HT1080 (cell line): ENCODE measurements around the gene LYG1. TPM values are rescaled to one million over a fixed set of nuclear protein-coding genes. Genes with fewer than 3 reads are reported as not detected.
"Not testable (repeated sequence)": the region's sequence is repeated elsewhere in the genome, so short reads cannot be mapped to it uniquely, and the experiment has no call there.

Source experiments
- DNase-seq: peaks from one replicate; pipeline ENCODE4 v3.0.0-alpha.2; 2015; ENCODE audit warnings: low read depth
- polyA plus RNA-seq, 2 experiments: library from polyadenylated mRNA; depleted of rRNA; stranded (reverse); fragments of >200 nt; gene quantifications; 2 replicates each; pipeline ENCODE4 v1.2.3, GENCODE V29; 2015
- total RNA-seq: library from RNA; depleted of rRNA; stranded (reverse); fragments of >200 nt; shearing (Covaris generic); gene quantifications from 2 replicates; pipeline ENCODE4 v1.2.3, GENCODE V29; 2014; rRNA removed

Gene LYG1
- 0.17 TPM in 1 of 2 replicates, not detected in the other for total RNA-seq
- polyA plus RNA-seq (2015; cell fraction: cytosol; rRNA removed), result 0.43 and 0.51 TPM in 2 replicates
- 0.96 and 3.5 TPM in 2 replicates for polyA plus RNA-seq (2015; cell fraction: nucleus; rRNA removed)

GRCh38 chr2:99301097-99301496 is at the start of gene LYG1:
LYG1 (minus strand) TSS chr2:99301197; CDS start chr2:99295670, 5,527 bp downstream.
- not testable (repeated sequence) for DNase-seq

DNA sequence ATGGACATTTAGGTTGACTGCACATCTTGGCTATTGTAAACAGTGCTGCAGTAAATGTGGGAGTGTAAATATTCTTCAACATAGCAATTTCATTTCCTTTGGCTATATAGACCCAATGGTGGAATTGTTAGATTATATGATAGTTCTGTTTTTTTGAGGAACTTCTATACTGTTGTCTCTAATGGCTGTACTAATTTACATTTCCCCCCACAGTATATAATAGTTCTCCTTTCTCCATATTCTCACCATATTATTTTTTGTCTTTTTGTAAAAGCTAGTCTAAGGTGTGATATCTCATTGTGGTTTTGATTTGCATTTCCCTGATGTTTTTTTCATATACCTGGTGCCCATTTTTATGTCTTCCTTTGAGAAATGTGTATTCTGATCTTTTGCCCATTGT is 49.2 kb upstream of the LYG1 start:
- no peak for DNase-seq

DNA sequence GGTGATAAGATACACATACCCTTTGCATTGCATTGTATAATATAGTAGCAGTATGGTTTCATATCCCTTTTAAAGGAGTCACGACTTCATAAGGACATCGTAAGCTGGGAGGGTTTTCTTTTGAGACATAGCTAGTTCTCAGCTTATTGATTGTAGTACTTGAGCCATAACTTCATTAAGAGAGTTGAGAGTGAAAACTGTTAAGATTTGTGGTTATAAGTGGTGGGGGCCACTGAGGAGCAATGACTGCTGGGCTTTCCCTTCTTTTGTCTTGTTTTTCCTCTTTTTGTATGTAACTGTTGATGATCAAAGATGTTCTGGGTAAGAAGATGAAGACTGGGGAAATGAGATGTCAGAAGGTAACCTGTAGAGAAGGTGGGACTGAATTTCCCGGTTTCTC is 47.2 kb upstream of the LYG1 start:
- no peak for DNase-seq

GRCh38 chr2:99346218-99346617 is 45.2 kb upstream of the LYG1 start:
- no peak for DNase-seq

GRCh38 chr2:99345446-99345845 is 44.4 kb upstream of the LYG1 start:
- not testable (repeated sequence) for DNase-seq

- DNase-seq, result no peak
These were observed 41.5 kb upstream of the LYG1 start for GRCh38 chr2:99342536-99342935.

GRCh38 chr2:99340669-99341236 is 39.8 kb upstream of the LYG1 start:
- no peak for DNase-seq

GRCh38 chr2:99338029-99338585 is 37.1 kb upstream of the LYG1 start:
- DNase-seq, result no peak

DNA sequence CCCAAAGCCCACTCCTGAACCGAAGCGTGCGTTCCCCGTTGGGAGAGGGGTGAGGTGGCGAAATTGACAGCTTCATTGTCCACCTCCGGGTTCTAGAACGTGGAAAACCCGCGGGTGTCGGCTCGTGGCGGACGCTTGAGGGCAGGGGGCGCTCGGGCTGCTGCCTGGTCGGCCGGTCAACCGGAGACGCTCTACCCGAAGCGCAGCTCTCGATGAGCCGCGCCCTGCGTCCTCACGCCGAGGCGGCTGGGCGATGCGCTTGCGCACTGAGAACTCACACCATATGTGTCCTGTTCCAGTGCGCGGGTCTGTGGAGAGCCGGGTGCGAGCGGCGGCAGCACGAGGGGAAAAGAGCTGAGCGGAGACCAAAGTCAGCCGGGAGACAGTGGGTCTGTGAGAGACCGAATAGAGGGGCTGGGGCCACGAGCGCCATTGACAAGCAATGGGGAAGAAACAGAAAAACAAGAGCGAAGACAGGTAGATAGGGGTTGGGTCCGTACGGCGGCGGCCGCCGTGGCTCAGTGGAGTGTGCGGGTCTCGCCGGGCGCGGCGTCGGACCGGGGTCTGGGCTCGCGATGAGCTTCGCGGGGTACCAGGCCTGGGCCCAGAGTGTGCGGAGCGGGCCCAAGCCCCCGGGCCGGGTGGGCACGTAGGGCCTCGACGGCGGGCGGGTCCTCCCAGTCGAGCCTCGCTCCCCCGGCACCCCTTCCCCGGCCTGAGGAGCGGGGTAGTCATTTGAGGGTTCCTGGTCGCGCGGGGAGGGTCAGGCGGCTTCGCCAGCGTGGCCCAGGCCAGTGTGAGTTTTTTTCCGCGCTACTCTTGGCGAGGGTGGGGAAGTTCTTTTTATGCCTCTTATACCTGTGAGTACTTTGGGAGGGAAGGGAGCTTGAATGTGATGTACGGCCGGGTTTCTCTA is 36.4 kb upstream of the LYG1 start, which contains the start of gene EIF5B:
EIF5B (plus strand) TSS at position 277 of the 916 bp plus-strand sequence; CDS start at position 443, 166 bp downstream.
- DNase-seq, result peak; percentile 94

DNA sequence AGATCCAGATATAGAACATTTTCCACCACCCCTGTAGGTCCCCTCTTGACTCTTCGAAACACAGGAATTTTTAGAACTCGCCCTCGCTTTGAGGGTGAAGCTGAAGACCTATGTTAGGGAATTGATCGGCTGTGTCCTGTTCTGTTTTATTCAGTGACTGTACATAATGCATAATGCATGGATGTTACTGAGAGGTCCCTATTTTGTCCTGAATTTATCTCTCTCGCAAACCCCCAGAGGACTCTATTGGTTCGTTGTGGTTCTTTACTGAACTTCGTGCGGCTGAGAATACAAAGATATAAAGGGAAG is 35.8 kb upstream of the LYG1 start:
- DNase-seq, result no peak

DNA sequence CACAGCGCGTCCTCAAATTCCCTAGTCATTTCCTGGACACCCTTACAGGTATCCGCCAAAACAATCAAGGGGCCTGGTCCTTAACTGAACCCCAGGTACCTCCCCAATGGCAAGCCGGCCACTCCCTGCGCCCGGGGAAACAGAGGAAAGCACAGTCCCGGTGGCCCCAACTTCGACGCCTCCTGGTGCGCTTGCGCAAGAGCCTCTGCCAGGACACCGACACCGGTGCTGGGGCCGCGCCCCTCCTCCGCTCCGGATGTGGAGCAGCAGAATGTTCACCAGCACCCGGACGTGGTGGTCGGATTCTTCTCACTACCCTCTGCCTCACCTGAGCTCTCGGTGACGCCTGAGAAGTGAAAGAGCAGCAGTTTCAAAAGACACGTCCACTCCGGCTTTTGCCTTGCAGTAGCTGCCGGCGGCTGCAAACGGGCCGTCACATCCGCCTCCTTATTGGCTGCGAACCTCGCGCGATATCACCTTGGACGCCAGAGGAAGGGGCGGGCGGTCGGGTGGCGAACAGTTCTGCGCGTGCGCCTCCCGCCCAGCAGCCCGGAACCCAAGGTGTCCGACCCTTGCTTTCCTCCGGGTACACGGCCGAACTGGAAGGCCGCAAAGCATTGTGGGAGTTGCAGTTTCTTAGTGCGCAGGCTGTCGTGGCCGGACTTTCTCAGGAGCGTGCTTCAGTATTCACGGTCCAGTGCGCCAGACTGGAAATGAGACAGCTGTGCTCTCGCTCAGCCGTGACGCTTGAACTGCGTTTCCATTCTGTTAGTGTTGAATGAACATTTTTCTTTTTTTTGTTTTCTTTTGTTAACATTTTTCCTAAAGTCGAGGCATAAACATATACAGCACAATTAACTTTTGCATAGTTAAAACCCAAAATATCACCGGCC is 35.2 kb upstream of the LYG1 start, which contains the start of gene TXNDC9:
TXNDC9 (minus strand) TSS at position 423 of the 893 bp plus-strand sequence. CDS start 3,123 bp downstream, outside the sequence.
- DNase-seq, result peak; percentile 99

DNA sequence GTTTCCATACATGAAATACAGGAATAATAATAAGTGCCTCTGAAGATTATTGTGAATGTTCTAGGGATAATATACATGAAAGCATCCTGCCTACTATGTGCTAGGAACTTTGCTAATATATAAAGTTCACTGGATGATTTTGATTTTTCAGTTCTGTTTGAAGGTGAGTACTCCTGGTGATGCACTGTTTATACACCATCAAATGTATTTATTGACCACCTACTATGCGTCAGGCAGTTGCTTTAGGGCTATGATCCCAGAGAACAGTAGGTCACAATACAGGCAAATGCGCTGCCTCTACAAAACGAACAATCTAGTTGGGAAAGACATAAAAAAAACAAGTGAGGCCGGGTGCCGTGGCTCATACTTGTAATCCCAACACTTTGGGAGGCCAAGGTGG is 24.4 kb upstream of the LYG1 start:
- DNase-seq, result no peak

- DNase-seq, result not testable (repeated sequence)
These were observed 16.8 kb upstream of the LYG1 start for GRCh38 chr2:99317873-99318200.

DNA sequence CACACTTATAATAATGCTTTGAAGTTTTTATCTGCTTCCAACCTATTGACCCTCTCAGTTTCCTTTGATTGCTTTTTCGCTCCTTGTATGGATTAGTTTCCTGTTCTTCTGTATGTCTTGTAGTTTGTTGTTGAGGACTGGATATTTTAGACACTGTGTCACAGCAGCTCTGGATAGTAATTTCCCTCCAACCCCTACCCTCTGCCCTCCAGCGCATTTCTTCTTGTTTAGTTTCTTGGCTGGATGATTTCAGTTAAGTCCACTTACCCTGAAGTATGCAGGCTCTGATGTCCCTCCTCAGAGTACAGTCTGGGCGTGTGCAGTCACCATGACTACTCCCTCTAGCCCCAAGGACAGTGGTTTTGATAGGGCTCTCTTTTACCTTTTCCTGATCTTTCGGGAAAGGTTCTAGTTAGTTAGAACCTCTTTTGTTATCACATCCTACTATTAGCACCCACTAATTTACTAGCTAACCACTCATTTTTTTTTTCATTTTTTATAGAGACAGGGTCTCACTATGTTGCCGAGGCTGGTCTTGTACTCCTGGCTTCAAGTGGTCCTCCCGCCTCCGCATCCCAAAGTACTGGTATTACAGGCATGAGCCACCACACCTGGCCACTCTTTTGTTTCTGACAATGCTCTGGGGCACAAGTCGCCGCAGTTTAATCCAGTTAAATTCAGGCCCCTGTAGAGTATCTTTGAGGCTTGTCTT is 16.3 kb upstream of the LYG1 start:
- DNase-seq, result no peak

DNA sequence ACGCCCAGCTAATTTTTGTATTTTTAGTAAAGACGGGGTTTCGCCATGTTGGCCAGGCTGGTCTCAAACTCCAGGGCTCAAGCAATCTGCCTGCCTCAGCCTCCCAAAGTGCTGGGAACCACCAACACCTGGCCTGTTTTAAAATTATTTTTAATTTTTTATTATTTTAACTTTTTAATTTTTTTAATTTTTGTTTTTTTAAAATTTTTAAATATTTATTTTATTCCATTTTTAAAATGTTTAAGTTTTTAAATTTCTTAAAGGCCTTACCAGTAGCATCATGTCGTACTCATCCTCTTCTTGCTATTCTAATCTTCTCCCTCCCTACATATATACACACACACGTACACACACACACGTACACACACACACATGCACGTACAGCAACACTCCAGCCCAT is 1.4 kb downstream of the LYG1 start:
- no peak for DNase-seq

DNA sequence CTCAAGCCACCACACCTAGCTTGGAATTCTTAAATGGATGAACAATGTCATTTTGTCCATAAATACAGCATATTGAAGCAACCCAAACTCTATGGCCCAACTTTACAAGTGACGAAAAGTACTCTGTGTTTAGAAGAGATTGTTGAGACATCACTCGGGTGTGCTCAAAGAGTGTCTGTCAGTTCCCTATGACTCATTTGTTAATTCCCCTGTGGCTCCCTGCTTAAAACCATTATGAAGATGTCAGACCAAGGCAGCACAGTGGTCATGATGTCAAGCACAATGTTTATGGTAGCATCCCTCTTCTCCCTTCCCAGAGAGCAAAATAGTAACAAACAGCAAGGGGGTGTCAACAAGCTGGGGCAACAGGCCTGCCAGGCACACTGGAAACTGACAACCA is 3.0 kb downstream of the LYG1 start:
- no peak for DNase-seq

- no peak for DNase-seq
These were observed 15.5 kb downstream of the LYG1 start for GRCh38 chr2:99285526-99285925.

DNA sequence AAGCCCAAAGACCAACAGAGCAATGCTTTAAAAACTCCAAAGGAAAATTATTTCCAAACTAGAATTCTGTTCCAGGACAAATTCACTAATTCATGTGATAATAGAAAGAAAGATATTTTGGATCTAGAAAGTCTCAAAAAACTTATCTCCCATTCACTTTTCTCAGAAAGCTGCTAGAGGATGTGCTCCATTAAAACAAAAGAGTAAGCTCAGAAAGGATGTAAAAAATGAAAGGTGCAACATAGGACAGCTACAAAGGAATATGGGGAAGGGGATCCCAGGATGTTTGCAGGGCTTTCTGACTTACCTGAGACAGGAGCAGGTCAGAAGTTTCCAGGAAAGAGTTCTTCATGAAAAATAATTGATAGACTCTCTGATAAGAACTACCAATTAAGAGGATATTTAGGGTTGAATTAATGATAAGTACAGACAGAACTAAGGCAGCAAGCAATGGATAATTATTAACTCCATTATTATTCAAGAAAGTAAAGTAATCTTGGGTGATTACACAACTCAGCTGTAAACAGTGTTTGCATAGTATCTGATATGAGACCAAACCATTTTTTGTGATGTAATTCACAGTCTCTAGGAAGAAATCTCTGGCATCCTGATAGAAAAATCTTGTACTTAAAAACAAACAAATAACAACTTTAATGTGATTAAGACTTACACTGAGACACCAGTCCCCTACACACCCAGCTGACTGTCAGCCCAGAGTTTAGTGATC is 20.9 kb downstream of the LYG1 start:
- no peak for DNase-seq

GRCh38 chr2:99278793-99279291 is 22.2 kb downstream of the LYG1 start:
- peak; percentile 89 for DNase-seq
